22Rv1 (cell line): ENCODE data around the gene ATP13A4.

Source experiments
- CTCF ChIP-seq: fragments of 450-650 bp; IDR thresholded peaks from 2 replicates; pipeline ENCODE4 v1.5.1; 2017; ENCODE audit warnings: mild to moderate bottlenecking
- ZFX ChIP-seq: fragments of 450-650 bp; IDR thresholded peaks from 2 replicates; pipeline ENCODE4 v1.6.1; 2017; ENCODE audit warnings: antibody characterized with exemption, borderline replicate concordance

GRCh38 chr3:193375614-193376013 lies 179.1 kb downstream of the ATP13A4 start:
- TF ChIP-seq CTCF (no peak), ZFX (no peak)
